MM.1S (cell line): ENCODE measurements around the gene CTSD.

Source experiments
- EZH2 ChIP-seq: fragments of 300-600 bp; sonication (generic); optimal IDR thresholded peaks from 2 replicates; pipeline ENCODE3; 2017; ENCODE audit warnings: low read depth, mild to moderate bottlenecking, antibody characterized with exemption, low read length, mixed read lengths
- TF ChIP-seq, protein P1 (sequence below): fragments of 300-600 bp; sonication (generic); IDR thresholded peaks from 2 replicates; pipeline ENCODE4 v1.5.1; 2016; ENCODE audit warnings: antibody characterized with exemption, low read length, mixed read lengths

DNA sequence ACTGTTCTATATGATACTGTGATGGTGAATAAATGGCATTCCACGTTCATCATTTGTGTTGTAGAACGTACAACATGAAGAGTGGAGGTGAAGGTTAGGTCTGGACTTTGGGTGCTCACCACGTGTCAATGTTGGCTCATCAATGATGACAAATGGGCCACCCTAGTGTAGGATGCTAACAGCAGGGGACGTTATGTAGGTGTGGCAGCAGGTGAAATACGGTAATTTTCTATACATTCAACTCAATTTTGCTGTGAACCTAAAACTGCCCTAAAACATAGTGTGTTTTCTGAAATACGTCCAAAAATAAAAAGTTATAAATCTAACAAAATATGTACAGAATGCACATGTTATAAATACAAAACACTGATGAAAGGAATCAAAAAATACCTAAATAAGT is 60.6 kb downstream of the CTSD start:
- TF ChIP-seq, protein P1, sequence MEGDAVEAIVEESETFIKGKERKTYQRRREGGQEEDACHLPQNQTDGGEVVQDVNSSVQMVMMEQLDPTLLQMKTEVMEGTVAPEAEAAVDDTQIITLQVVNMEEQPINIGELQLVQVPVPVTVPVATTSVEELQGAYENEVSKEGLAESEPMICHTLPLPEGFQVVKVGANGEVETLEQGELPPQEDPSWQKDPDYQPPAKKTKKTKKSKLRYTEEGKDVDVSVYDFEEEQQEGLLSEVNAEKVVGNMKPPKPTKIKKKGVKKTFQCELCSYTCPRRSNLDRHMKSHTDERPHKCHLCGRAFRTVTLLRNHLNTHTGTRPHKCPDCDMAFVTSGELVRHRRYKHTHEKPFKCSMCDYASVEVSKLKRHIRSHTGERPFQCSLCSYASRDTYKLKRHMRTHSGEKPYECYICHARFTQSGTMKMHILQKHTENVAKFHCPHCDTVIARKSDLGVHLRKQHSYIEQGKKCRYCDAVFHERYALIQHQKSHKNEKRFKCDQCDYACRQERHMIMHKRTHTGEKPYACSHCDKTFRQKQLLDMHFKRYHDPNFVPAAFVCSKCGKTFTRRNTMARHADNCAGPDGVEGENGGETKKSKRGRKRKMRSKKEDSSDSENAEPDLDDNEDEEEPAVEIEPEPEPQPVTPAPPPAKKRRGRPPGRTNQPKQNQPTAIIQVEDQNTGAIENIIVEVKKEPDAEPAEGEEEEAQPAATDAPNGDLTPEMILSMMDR, result no peak
- no peak for TF ChIP-seq EZH2
